NCI-H82 (cell line): ENCODE measurements around the gene GLB1L.

Experiments
- DNase-seq: peaks from one replicate; lab custom pipeline; 2025; lab: John Stamatoyannopoulos, UW

Gene GLB1L

GRCh38 chr2:219252900-219253752 is 7.9 kb upstream of the GLB1L start, which contains the start of gene TUBA4B:
Gene TUBA4B, plus strand, starts transcription at chr2:219253243. Its CDS starts 165 bp downstream, at chr2:219253408.
- DNase-seq = peak; percentile 76

- DNase-seq = peak; percentile 73
These were observed 7.3 kb upstream of the GLB1L start for GRCh38 chr2:219252570-219252899.

GRCh38 chr2:219252084-219252483 is 6.8 kb upstream of the GLB1L start:
- no peak for DNase-seq

- no peak for DNase-seq
These were observed 6.4 kb upstream of the GLB1L start for GRCh38 chr2:219251656-219252055.

- no peak for DNase-seq
These were observed 5.0 kb upstream of the GLB1L start for GRCh38 chr2:219250049-219250781.

GRCh38 chr2:219249203-219249980 is 4.1 kb upstream of the GLB1L start:
- DNase-seq = peak; percentile 80

- DNase-seq = no peak
These were observed 3.6 kb upstream of the GLB1L start for GRCh38 chr2:219248845-219249202.

GRCh38 chr2:219247678-219248642 is 2.7 kb upstream of the GLB1L start:
- no peak for DNase-seq

- no peak for DNase-seq
These were observed 1.3 kb upstream of the GLB1L start for GRCh38 chr2:219246559-219246958.

GRCh38 chr2:219245899-219246230 is 621 bp upstream of the GLB1L start:
- DNase-seq = no peak

- no peak for DNase-seq
These were observed 476 bp downstream of the GLB1L start for GRCh38 chr2:219244789-219245147.

GRCh38 chr2:219243291-219243761 is 1.9 kb downstream of the GLB1L start:
- no peak for DNase-seq

GRCh38 chr2:219234331-219234730 is 10.9 kb downstream of the GLB1L start:
- DNase-seq = no peak

GRCh38 chr2:219230059-219230540 is 15.1 kb downstream of the GLB1L start:
- peak; percentile 63 for DNase-seq

GRCh38 chr2:219229305-219230058 is 15.8 kb downstream of the GLB1L start, which contains the start of the genes ANKZF1 and ATG9A:
Gene ANKZF1, plus strand, starts transcription at chr2:219229806. Its CDS starts 452 bp downstream, at chr2:219230258.
Gene ATG9A, minus strand, starts transcription at chr2:219229636. Its CDS starts 1,612 bp downstream, at chr2:219228024.
- DNase-seq = peak; percentile 100

- DNase-seq = no peak
These were observed 16.3 kb downstream of the GLB1L start for GRCh38 chr2:219228911-219229304.

GRCh38 chr2:219228041-219228910 is 17.0 kb downstream of the GLB1L start:
- DNase-seq = no peak

GRCh38 chr2:219225350-219225749 is 19.9 kb downstream of the GLB1L start:
- DNase-seq = no peak
